ENCODE measurements around the gene WBP11. TPM values are rescaled to one million over a fixed set of nuclear protein-coding genes. Genes with fewer than 3 reads are reported as not detected.

The WBP11 gene
- total RNA-seq, 1 experiment from 2014 or later: 67.4 TPM

DNA sequence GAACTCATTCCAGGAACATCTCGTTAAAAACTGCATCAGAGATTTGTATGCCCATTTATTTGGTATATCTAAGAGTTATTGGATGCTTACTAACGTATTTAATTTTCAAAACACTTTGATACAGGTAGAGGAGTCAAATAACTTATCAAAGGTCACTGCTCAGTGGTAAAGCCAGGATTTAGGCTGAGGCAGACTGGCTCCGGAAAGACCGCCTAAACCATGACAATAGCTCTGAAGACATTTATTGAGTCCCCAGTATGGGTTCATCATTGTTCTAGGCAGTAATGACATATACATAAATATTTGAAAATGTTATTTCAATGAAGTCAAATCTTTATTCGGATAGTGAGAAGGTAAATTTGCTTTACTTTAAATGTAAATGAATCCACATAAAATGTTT is 30.3 kb downstream of the WBP11 start:
- H3K4me2 ChIP-seq (ENCODE audit: low read length): no peak overlapping the region
- no peak overlapping the region for H3K4me3 ChIP-seq (replicated peaks in 1 of 2; ENCODE audit: low read depth in 1 of 2, low read length in 2 of 2)
- H2AFZ ChIP-seq (ENCODE audit: low read depth, low read length, poor library complexity, severe bottlenecking): no peak overlapping the region
- ATAC-seq (no peak), DNase-seq (ENCODE audit: low read depth, low spot score) (no peak)
- CTCF ChIA-PET: interaction anchor here (0.6 kb wide), 1 partner anchor 815 kb away, joined by 3 read pairs; no protein-coding TSS in a partner anchor
- no peak for TF ChIP-seq RAD21 (IDR thresholded peaks at IDR 0.05; ENCODE audit: low read depth)
- TF ChIP-seq, protein P1, sequence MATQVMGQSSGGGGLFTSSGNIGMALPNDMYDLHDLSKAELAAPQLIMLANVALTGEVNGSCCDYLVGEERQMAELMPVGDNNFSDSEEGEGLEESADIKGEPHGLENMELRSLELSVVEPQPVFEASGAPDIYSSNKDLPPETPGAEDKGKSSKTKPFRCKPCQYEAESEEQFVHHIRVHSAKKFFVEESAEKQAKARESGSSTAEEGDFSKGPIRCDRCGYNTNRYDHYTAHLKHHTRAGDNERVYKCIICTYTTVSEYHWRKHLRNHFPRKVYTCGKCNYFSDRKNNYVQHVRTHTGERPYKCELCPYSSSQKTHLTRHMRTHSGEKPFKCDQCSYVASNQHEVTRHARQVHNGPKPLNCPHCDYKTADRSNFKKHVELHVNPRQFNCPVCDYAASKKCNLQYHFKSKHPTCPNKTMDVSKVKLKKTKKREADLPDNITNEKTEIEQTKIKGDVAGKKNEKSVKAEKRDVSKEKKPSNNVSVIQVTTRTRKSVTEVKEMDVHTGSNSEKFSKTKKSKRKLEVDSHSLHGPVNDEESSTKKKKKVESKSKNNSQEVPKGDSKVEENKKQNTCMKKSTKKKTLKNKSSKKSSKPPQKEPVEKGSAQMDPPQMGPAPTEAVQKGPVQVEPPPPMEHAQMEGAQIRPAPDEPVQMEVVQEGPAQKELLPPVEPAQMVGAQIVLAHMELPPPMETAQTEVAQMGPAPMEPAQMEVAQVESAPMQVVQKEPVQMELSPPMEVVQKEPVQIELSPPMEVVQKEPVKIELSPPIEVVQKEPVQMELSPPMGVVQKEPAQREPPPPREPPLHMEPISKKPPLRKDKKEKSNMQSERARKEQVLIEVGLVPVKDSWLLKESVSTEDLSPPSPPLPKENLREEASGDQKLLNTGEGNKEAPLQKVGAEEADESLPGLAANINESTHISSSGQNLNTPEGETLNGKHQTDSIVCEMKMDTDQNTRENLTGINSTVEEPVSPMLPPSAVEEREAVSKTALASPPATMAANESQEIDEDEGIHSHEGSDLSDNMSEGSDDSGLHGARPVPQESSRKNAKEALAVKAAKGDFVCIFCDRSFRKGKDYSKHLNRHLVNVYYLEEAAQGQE (IDR thresholded peaks at IDR 0.05; ENCODE audit: low read depth): no peak
- H3K27ac ChIP-seq (ENCODE audit: low read depth, low read length): no peak overlapping the region
- intact Hi-C loops (cut with micrococcal nuclease): loop anchor here (5.0 kb wide), 1 partner anchor 141 kb away; no protein-coding TSS in a partner anchor
- no peaks in the 10 kb centered on the region for H3K9me2 ChIP-seq (ENCODE audit: insufficient read depth)
- no peaks in the 10 kb centered on the region for H4K20me1 ChIP-seq (ENCODE audit: insufficient read depth)
- POLR2A ChIA-PET: interaction anchor here (2.9 kb wide), 1 partner anchor 30 kb away, joined by 13 read pairs; the partner anchor contains the start of genes C12orf60 and WBP11
- RAD21 ChIA-PET (ENCODE audit: low non-redundant PET in 1 of 2, low total read pairs in 2 of 2, uncharacterized antibody in 2 of 2, unreplicated experiment in 2 of 2): no interaction called here
- no peak overlapping the region for H3K9ac ChIP-seq (ENCODE audit: low read length)
- H3K9me3 ChIP-seq (ENCODE audit: control insufficient read depth in 1 of 2, insufficient read depth in 1 of 2, low read depth in 1 of 2, low read length in 2 of 2): no peaks in the 10 kb centered on the region
- no peaks in the 10 kb centered on the region for H3K27me3 ChIP-seq (ENCODE audit: insufficient read depth, low read length)
- no TSS peak for BruUV-seq (replicated peaks)
- no peaks in the 10 kb centered on the region for H3K79me2 ChIP-seq (ENCODE audit: insufficient read depth, low read length)
- peaks cover 21 to 45% of the 10 kb centered on the region in 2 experiments for H3K4me1 ChIP-seq (ENCODE audit: control insufficient read depth in 1 of 2, insufficient read depth in 2 of 2, low read length in 2 of 2)
- no peaks in the 10 kb centered on the region for H3K36me3 ChIP-seq (ENCODE audit: control insufficient read depth in 1 of 2, insufficient read depth in 2 of 2, low read length in 2 of 2)

DNA sequence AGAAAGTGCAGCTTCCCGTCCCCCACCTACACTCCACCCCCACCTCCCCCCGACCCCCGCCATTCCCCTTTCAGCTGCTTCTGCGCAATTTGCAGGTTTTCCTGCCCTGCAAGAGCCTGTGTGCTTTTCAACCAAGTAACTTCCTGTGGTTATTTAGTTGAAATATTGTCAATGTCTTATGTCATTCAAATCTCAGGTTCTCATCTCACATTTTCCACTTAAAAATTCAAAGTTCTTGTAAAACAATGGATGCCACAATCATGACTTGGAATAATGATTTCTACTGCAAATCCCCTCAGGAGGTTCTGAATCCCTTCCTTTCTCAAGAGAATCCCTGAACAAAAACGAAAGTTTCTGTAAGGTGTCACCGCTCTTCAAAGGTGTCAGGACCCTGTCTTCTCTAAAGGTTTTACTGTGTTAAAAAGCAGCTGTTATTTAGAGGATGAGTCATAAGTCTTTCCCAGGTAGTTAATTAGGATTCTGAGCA is 31.6 kb downstream of the WBP11 start:
- no peaks in the 10 kb centered on the region for H4K20me1 ChIP-seq (ENCODE audit: insufficient read depth)
- no peaks in the 10 kb centered on the region for H3K79me2 ChIP-seq (ENCODE audit: insufficient read depth, low read length)
- H3K4me3 ChIP-seq (replicated peaks in 1 of 2; ENCODE audit: low read depth in 1 of 2, low read length in 2 of 2): no peak overlapping the region; a peak in 1 of 4 replicates
- H3K9me3 ChIP-seq (ENCODE audit: control insufficient read depth in 1 of 2, insufficient read depth in 1 of 2, low read depth in 1 of 2, low read length in 2 of 2): no peaks in the 10 kb centered on the region
- no TSS peak for BruUV-seq (replicated peaks)
- no peak for ATAC-seq
- RAD21 ChIA-PET (ENCODE audit: low non-redundant PET in 1 of 2, low total read pairs in 2 of 2, uncharacterized antibody in 2 of 2, unreplicated experiment in 2 of 2): no interaction called here
- CTCF ChIA-PET: no interaction called here
- no peak overlapping the region for H2AFZ ChIP-seq (ENCODE audit: low read depth, low read length, poor library complexity, severe bottlenecking)
- POLR2A ChIA-PET: interaction anchor here (0.8 to 1.4 kb wide), 4 partner anchors 10 to 534 kb away, joined by 3 to 6 read pairs (median 5); partner anchors contain the start of genes C12orf60 and WBP11
- peak overlapping the region; percentile 78 for H3K9ac ChIP-seq (ENCODE audit: low read length)
- H3K4me2 ChIP-seq (ENCODE audit: low read length): peak overlapping the region; percentile 80
- H3K36me3 ChIP-seq (ENCODE audit: control insufficient read depth in 1 of 2, insufficient read depth in 2 of 2, low read length in 2 of 2): no peaks in the 10 kb centered on the region
- intact Hi-C loops (cut with micrococcal nuclease): loop anchor here (5.0 kb wide), 1 partner anchor 139 kb away; no protein-coding TSS in a partner anchor
- no peak for DNase-seq (ENCODE audit: low read depth, low spot score)
- peaks cover 11 to 35% of the 10 kb centered on the region in 2 experiments for H3K4me1 ChIP-seq (ENCODE audit: control insufficient read depth in 1 of 2, insufficient read depth in 2 of 2, low read length in 2 of 2)
- H3K27me3 ChIP-seq (ENCODE audit: insufficient read depth, low read length): no peaks in the 10 kb centered on the region
- H3K9me2 ChIP-seq (ENCODE audit: insufficient read depth): no peaks in the 10 kb centered on the region
- peak overlapping the region; percentile 82; the same call in 1 of the 2 replicates for H3K27ac ChIP-seq (ENCODE audit: low read depth, low read length)
- no peak for TF ChIP-seq YY1 (IDR thresholded peaks at IDR 0.05; ENCODE audit: extremely low read depth, insufficient replicate concordance, low read depth, low read length)
- TF ChIP-seq CBX3 (IDR thresholded peaks at IDR 0.05; ENCODE audit: low read depth): no peak
- TF ChIP-seq SP1 (IDR thresholded peaks at IDR 0.05; ENCODE audit: low read depth): no peak
- no peak for TF ChIP-seq FOSL1 (IDR thresholded peaks at IDR 0.05; ENCODE audit: low read depth)
- TF ChIP-seq SRF (IDR thresholded peaks at IDR 0.05; ENCODE audit: low read depth): no peak
- no peak for TF ChIP-seq ELF1 (IDR thresholded peaks at IDR 0.05; ENCODE audit: borderline replicate concordance, low read depth)
- TF ChIP-seq, protein P2, sequence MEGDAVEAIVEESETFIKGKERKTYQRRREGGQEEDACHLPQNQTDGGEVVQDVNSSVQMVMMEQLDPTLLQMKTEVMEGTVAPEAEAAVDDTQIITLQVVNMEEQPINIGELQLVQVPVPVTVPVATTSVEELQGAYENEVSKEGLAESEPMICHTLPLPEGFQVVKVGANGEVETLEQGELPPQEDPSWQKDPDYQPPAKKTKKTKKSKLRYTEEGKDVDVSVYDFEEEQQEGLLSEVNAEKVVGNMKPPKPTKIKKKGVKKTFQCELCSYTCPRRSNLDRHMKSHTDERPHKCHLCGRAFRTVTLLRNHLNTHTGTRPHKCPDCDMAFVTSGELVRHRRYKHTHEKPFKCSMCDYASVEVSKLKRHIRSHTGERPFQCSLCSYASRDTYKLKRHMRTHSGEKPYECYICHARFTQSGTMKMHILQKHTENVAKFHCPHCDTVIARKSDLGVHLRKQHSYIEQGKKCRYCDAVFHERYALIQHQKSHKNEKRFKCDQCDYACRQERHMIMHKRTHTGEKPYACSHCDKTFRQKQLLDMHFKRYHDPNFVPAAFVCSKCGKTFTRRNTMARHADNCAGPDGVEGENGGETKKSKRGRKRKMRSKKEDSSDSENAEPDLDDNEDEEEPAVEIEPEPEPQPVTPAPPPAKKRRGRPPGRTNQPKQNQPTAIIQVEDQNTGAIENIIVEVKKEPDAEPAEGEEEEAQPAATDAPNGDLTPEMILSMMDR (IDR thresholded peaks at IDR 0.05 in 2 of 3, conservative IDR thresholded peaks at IDR 0.05 in 1 of 3; ENCODE audit: borderline replicate concordance in 1 of 3, insufficient read depth in 1 of 3, low read depth in 2 of 3, low read length in 2 of 3): no peak
- TF ChIP-seq, protein P3, sequence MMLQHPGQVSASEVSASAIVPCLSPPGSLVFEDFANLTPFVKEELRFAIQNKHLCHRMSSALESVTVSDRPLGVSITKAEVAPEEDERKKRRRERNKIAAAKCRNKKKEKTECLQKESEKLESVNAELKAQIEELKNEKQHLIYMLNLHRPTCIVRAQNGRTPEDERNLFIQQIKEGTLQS (IDR thresholded peaks at IDR 0.05): no peak
- TF ChIP-seq, protein P4, sequence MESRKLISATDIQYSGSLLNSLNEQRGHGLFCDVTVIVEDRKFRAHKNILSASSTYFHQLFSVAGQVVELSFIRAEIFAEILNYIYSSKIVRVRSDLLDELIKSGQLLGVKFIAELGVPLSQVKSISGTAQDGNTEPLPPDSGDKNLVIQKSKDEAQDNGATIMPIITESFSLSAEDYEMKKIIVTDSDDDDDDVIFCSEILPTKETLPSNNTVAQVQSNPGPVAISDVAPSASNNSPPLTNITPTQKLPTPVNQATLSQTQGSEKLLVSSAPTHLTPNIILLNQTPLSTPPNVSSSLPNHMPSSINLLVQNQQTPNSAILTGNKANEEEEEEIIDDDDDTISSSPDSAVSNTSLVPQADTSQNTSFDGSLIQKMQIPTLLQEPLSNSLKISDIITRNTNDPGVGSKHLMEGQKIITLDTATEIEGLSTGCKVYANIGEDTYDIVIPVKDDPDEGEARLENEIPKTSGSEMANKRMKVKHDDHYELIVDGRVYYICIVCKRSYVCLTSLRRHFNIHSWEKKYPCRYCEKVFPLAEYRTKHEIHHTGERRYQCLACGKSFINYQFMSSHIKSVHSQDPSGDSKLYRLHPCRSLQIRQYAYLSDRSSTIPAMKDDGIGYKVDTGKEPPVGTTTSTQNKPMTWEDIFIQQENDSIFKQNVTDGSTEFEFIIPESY (IDR thresholded peaks at IDR 0.05; ENCODE audit: extremely low read depth, insufficient replicate concordance, low read length): no peak
